Endodermal cell (in vitro differentiated cells): Measurements from ENCODE around the gene UGT1A10. TPM values are rescaled to one million over a fixed set of nuclear protein-coding genes. Genes with fewer than 3 reads are reported as not detected.

ENCODE experiments used
- DNase-seq: peaks from one replicate; pipeline ENCODE4 v3.0.0-alpha.2; 2017
- H3K27ac ChIP-seq: 2 replicates; pipeline ENCODE4 v1.5.1; 2013; ENCODE audit warnings: mild to moderate bottlenecking, low read depth, low read length, moderate library complexity
- H3K27me3 ChIP-seq: 2 replicates; pipeline ENCODE4 v1.6.1; 2013; ENCODE audit warnings: mild to moderate bottlenecking, low read length, moderate library complexity; ENCODE audit not compliant: insufficient read depth, control insufficient read depth, poor library complexity, severe bottlenecking
- H3K36me3 ChIP-seq: 2 replicates; pipeline ENCODE4 v1.7.0; 2013; ENCODE audit warnings: mild to moderate bottlenecking, low read length, moderate library complexity; ENCODE audit not compliant: control insufficient read depth, insufficient read depth
- H3K4me1 ChIP-seq: one replicate; pipeline ENCODE4 v1.7.0; 2013; ENCODE audit warnings: low read length; ENCODE audit not compliant: control insufficient read depth, insufficient read depth
- H3K4me3 ChIP-seq: 2 replicates; pipeline ENCODE4 v1.5.1; 2013; ENCODE audit warnings: mild to moderate bottlenecking, low read length, moderate library complexity
- H3K9ac ChIP-seq: 2 replicates; pipeline ENCODE4 v1.6.1; 2013; ENCODE audit warnings: mild to moderate bottlenecking, low read length, moderate library complexity; ENCODE audit not compliant: poor library complexity, severe bottlenecking; ENCODE audit errors: extremely low read depth
- H3K9me3 ChIP-seq: 2 replicates; pipeline ENCODE4 v1.6.1; 2013; ENCODE audit warnings: mild to moderate bottlenecking, low read length, moderate library complexity; ENCODE audit not compliant: control insufficient read depth
- H3K27ac Mint-ChIP-seq: 2 replicates; pipeline ENCODE4 v1.8.0; 2020; ENCODE audit warnings: mixed read lengths
- H3K27me3 Mint-ChIP-seq: 2 replicates; pipeline ENCODE4 v1.8.0; 2021; ENCODE audit warnings: mild to moderate bottlenecking, mixed read lengths; ENCODE audit not compliant: insufficient read depth
- H3K36me3 Mint-ChIP-seq: 2 replicates; pipeline ENCODE4 v1.8.0; 2020; ENCODE audit warnings: low read depth, mixed read lengths
- H3K4me1 Mint-ChIP-seq: 2 replicates; pipeline ENCODE4 v1.8.0; 2020; ENCODE audit warnings: mixed read lengths
- H3K4me3 Mint-ChIP-seq: 2 replicates; pipeline ENCODE4 v1.8.0; 2020; ENCODE audit warnings: mild to moderate bottlenecking, moderate library complexity, mixed read lengths
- H3K9me3 Mint-ChIP-seq: 2 replicates; pipeline ENCODE4 v1.8.0; 2020; ENCODE audit warnings: mild to moderate bottlenecking, mixed read lengths
- WGBS, 2 experiments: methylation state at CpG; one replicate each; pipeline versions ENCODE4 v1.1.5 to v1.1.7; 2013; ENCODE audit warnings: missing lambda C conversion rate in 2 of 2, mixed read lengths in 1 of 2; ENCODE audit not compliant: insufficient coverage in 1 of 2, insufficient read length in 1 of 2; 5-methylcytosine and 5-hydroxymethylcytosine counted together
- total RNA-seq, 2 donors: library from RNA; stranded (reverse); fragmentation: NEBNext Ultra II Directional in 1 of 2; extraction: Animal tissue kit (Norgen Biotek cat#: 25700) in 1 of 2; gene quantifications; 2 replicates in 1 of 2; 3 replicates in 1 of 2; pipeline ENCODE4 v1.2.1, GENCODE V29; 2021
- TF ChIP-seq, protein P1 (sequence below): fragments of 200-600 bp; sonication (generic); conservative IDR thresholded peaks from 2 replicates; pipeline ENCODE4 v1.5.0; 2021; ENCODE audit warnings: antibody characterized with exemption, mild to moderate bottlenecking

Gene UGT1A10
- total RNA-seq, 2 donors from 2014 or later, result 0.13 TPM; not detected in 1

DNA sequence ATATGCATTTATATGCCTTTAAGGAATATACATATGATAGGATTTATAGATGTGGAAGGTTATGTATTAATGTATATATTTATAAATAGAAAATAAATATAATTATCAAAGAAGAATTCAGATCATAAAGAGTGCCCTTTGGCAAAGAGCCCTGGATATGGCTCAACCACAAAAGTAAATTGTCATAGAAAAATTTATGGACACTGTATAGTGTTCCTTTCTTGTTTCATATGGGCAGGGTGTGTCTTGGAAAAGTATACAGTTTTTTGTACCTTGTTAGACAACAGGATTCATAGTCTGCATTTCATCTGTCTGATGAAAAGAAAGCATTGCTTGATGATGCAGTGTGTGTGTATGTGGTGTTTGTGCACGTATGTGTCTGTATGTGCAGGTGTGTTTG is 48.4 kb downstream of the UGT1A10 start:
- Histone ChIP-seq H3K9me3 (no peaks in the 10 kb centered on the region), H3K27me3 (no peaks in the 10 kb centered on the region), H3K27ac (no peak overlapping the region), H3K9ac (no peak overlapping the region), H3K36me3 (no peaks in the 10 kb centered on the region), H3K4me3 (no peak overlapping the region), H3K4me1 (no peaks in the 10 kb centered on the region)
- peaks cover 12% of the 10 kb centered on the region for H3K4me1 Mint-ChIP-seq
- no peak for DNase-seq
- WGBS, 2 experiments, result 63 to 88% methylated on average over 1 of the region's 1 CpG
- no peaks in the 10 kb centered on the region for H3K36me3 Mint-ChIP-seq
- H3K27me3 Mint-ChIP-seq, result no peaks in the 10 kb centered on the region
- no peak overlapping the region for H3K27ac Mint-ChIP-seq
- no peaks in the 10 kb centered on the region for H3K9me3 Mint-ChIP-seq
- H3K4me3 Mint-ChIP-seq, result no peak overlapping the region
- TF ChIP-seq, protein P1, sequence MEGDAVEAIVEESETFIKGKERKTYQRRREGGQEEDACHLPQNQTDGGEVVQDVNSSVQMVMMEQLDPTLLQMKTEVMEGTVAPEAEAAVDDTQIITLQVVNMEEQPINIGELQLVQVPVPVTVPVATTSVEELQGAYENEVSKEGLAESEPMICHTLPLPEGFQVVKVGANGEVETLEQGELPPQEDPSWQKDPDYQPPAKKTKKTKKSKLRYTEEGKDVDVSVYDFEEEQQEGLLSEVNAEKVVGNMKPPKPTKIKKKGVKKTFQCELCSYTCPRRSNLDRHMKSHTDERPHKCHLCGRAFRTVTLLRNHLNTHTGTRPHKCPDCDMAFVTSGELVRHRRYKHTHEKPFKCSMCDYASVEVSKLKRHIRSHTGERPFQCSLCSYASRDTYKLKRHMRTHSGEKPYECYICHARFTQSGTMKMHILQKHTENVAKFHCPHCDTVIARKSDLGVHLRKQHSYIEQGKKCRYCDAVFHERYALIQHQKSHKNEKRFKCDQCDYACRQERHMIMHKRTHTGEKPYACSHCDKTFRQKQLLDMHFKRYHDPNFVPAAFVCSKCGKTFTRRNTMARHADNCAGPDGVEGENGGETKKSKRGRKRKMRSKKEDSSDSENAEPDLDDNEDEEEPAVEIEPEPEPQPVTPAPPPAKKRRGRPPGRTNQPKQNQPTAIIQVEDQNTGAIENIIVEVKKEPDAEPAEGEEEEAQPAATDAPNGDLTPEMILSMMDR, result no peak

DNA sequence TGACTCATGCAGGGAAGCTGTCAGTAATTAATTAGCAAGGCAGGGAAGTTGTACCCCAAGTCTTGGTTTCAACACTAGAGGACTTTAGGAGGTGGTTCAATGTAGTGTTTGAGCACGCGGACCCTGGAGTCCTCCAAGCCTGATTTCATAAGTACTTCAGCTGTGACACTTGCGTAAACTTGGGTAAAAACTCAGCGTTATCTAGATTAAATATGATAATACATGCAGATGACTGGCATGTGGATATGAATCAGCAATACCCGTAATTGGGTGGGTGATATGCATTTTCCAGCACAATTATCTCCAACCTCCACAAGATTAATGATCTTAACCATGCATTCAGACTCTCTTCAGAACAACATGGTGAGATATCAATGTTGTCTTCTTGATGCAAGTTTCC is 50.7 kb downstream of the UGT1A10 start:
- DNase-seq, result no peak
- TF ChIP-seq, protein P1, result no peak

DNA sequence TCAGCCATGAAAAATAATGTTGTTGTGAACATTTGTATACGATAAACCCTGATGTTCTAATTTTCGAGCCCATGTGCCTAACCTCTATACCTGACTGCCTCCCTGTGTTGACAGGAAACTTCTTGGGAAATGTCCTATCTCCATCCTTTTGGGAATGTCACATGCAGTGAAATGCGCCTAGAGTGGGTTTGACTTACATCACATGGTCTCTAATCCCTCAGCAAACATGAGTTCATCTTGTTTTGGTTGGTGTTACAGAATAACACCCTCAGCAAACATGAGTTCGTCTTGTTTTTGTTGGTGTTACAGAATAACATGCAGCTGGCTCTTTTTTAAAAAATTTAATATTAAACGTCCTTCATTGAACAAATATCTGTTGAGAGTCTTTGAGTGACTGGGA is 52.1 kb downstream of the UGT1A10 start:
- Histone ChIP-seq H3K9ac (no peak overlapping the region), H3K27ac (no peak overlapping the region), H3K4me3 (no peak overlapping the region), H3K27me3 (no peaks in the 10 kb centered on the region), H3K4me1 (no peaks in the 10 kb centered on the region), H3K9me3 (no peaks in the 10 kb centered on the region), H3K36me3 (no peaks in the 10 kb centered on the region)
- Mint-ChIP-seq H3K36me3 (no peaks in the 10 kb centered on the region), H3K9me3 (no peaks in the 10 kb centered on the region), H3K27ac (no peak overlapping the region), H3K27me3 (no peaks in the 10 kb centered on the region), H3K4me3 (no peak overlapping the region), H3K4me1 (peaks cover 18% of the 10 kb centered on the region)
- WGBS, 2 experiments, result 90 to 100% methylated on average over 1 to 5 of the region's 5 CpGs
- TF ChIP-seq, protein P1, result no peak
- no peak for DNase-seq

More for the DNA sequence above, 50.7 kb downstream of the UGT1A10 start:
- H3K36me3 Mint-ChIP-seq, result no peaks in the 10 kb centered on the region
- H3K36me3 ChIP-seq, result no peaks in the 10 kb centered on the region
- H3K27me3 Mint-ChIP-seq, result no peaks in the 10 kb centered on the region
- H3K4me3 Mint-ChIP-seq, result no peak overlapping the region
- no peaks in the 10 kb centered on the region for H3K27me3 ChIP-seq
- WGBS, 2 experiments, result 88 to 100% methylated on average over 3 to 5 of the region's 5 CpGs
- H3K4me1 Mint-ChIP-seq, result peaks cover 17% of the 10 kb centered on the region
- H3K27ac ChIP-seq, result no peak overlapping the region
- H3K9ac ChIP-seq, result no peak overlapping the region
- no peaks in the 10 kb centered on the region for H3K4me1 ChIP-seq
- no peaks in the 10 kb centered on the region for H3K9me3 ChIP-seq
- H3K9me3 Mint-ChIP-seq, result no peaks in the 10 kb centered on the region
- no peak overlapping the region for H3K4me3 ChIP-seq
- no peak overlapping the region for H3K27ac Mint-ChIP-seq
